Activated CD4-positive, alpha-beta T cell treated with anti-CD3 and anti-CD28 coated beads, Interleukin-10, Interleukin-2, amounts not matched to agents 100 ng/mL and 50 ng/mL, durations not matched to agents 16 hours and 8 hours (primary cell): ENCODE measurements around the gene C16orf54.
"Not testable (repeated sequence)": the region's sequence is repeated elsewhere in the genome, so short reads cannot be mapped to it uniquely, and the experiment has no call there.

Source experiments
- DNase-seq: peaks from one replicate; pipeline ENCODE4 v3.0.0-alpha.2; 2020

C16orf54 gene, protein sequence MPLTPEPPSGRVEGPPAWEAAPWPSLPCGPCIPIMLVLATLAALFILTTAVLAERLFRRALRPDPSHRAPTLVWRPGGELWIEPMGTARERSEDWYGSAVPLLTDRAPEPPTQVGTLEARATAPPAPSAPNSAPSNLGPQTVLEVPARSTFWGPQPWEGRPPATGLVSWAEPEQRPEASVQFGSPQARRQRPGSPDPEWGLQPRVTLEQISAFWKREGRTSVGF

DNA sequence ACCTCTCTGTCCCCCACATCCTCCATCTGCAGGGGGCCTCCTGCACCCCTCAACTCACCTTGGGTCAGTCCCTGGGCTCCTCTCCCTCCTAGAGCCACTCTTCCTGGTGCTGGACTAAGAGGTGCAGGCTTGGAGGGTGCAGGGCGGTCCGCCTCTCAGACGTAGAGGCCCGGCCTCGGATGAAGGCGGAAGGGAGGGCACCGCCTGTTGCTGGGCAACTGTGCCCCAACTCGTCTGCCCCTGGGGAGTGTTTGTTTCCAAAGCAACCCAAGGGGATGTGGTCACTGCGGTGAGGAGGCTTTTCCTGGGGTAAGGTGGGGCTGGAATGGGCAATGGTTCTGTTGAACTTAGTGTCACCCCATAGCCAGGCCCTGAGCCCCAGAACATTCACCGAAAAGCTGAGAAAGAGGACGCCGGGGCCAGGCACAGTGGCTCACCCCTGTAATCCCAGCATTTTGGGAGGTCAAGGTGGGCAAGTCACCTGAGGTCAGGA, at the start of gene C16orf54:
Gene C16orf54, minus strand, starts transcription at position 138 of the 493 bp plus-strand sequence. CDS start 1,039 bp downstream, outside the sequence.
- peak; percentile 95 for DNase-seq

DNA sequence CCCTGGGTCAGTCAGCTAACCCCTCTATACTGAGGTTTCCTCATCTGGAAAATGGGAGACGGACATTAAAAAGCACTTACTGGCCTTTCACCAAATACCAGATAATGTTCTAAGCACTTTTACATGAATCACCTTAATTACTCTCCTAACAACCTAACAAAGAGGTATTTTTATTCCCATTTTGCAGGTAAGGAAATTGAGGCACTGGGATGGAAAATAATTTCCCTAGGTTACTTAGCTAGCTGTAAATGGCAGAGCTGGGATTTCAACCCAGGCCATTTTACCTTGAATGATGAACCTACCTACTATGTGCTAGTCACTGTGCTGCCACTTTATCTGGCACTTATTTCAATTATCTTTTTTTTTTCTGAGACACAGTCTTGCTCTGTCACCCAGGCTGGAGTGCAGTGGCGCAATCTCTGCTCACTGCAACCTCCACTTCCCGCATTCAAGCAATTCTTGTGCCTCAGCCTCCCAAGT, 48.5 kb upstream of the C16orf54 start:
- no peak for DNase-seq

DNA sequence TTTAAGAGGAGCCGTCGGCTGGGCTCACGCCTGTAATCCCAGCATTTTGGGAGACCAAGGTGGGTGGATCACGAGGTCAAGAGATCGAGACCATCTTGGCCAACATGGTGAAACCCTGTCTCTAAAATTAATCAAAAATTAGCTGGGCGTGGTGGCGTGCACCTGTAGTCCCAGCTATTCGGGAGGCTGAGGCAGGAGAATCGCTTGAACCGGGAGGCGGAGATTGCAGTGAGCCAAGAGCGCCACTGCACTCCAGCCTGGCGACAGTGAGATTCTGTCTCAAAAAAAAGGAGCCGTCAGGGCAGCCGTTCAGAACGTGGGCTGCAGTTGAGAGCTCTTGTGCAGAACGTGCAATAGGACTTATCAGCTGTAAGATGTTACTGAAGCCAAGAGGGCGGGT, 47.4 kb upstream of the C16orf54 start:
- not testable (repeated sequence) for DNase-seq

DNA sequence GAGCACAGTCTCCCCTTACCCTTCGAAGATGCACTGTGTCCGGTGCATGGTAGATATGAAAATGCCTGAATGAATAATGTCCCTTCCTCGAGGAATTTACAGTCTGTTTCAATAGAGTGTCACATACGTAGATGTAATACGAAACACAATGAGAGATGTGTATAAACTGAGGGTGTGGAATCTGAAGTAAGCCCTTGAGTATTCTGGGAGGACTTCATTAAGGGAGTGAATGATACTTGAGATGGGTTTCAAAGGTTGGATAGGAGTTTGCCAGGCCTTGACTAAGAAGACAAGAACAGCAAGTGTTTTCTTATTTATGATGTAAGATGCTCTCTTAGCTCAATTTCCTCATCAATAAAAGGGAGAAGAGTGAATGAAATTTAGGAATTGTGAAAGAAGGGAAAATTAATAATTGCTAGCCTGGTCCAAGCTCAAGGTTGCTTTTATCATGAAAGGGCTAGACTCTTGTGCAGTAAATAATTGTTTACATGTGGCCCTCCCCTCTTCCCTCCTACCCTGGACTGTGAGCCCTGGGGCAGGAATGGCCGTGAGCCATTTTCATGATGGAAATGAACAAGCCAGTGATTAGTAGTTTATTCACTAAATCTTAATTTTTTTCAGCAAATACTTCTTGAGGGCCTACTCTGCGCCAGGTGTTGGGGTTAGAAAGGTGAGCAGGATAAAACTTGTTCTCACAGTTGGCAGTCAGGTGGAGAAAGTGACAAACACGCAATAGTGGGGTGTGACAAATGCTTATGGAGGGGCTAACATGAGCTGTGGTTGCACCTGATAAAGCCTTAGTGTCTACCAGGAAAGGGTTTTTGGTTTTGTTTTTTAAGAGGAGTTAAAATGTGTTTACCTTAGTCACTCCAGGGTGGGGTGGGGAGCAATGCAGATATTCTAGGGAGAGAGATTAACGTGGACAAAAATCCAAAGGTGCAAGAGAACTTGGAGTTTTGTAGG, 46.3 kb upstream of the C16orf54 start:
- DNase-seq = no peak

DNA sequence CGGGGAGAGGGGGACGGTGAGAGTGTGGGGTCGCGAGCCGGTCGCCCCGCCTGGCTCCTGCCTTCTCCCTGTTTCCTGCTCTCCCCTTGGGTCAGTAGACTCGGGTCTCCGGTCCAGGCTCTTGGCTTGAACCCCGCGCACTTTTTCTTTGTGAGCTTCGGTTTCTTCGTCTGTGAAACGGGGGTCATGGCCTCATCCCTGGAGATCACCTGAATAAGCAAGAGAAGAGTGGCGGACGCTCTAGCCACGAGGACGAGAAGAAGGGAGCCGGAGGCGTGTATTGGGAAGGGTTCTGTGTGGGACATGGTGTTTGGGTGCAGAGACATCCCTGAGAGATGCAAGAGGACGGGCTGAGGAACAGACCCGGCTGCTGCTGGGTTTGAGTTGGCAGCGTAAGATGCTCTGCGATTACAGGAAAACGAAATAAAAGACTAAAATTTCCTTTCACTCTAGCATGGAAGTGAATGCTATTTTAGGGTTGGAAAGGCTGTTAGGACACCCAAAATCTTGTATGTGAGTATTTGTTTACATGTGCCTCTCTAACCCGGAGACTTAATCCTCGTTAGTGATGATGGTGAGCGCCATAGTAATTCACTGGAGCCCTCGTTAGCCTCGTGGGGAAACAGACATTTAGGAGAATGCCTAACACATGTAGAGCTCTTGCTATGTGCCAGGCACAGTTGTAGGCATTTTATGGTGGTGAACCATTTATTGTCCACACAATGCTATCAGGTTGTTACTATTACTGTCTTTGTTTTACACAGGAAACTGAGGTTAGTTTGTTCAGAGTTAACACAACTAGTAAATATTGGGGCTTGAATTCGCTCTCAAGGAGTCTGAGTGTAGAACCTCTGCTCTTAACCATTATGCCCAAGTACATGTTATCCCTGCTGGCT, 45.4 kb upstream of the C16orf54 start:
- DNase-seq = peak; percentile 31

DNA sequence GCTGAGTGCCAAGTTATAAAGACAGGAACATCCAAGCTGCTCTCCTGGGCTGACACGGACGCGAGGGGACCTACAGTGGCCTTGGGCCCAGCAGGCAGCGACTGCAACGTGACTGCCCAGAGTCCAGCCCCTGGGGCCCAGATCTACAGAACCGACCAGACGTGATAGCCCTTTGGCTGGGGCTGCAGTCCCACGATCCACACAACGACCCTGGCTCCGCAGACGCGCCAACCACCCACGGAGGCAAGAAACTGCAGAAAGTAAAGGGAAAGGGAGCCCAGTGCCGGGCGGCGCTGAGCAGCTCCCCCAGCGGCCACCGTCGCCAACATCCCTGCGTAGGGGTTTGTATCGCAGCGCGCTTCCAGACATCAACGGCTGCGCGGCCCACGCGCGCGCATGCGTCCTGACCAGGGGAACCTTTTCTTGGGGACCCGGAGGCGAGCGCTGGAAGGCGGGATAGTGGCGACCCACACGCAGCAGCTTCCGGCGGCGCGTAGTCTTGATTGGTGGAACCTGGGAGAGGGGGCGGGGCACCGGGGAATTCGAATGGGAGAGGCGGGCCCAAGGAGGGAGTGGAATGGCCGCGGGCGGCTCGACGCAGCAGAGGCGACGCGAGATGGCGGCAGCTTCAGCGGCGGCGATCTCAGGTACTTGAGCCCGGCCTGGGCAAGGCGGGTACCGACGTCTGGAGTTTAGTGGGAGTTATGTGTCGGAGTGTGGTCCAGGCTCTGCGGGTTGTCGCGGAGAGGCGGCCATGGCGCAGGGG, 44.6 kb upstream of the C16orf54 start, which contains the start of gene KIF22:
Gene KIF22, plus strand, starts transcription at position 569 of the 766 bp plus-strand sequence. Its CDS starts 9 bp downstream, at position 578.
- DNase-seq = peak; percentile 100

DNA sequence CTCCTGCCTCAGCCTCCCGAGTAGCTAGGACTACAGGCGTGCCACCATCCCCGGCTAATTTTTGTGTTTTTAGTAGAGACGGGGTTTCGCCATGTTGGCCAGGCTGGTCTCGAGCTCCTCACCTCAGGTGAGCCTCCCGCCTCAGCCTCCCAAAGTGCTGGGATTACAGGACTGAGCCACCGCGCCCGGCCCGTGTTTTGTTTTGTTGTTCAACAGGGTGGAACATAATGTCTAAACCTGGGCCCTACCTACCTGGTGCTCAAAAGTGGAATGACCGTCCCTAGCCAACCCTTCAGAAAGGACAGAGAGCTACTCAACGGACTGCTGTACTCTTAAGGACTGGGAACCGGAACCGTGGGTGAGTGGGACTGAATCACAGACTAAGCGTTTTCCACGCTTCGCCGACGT, 44.0 kb upstream of the C16orf54 start:
- DNase-seq = no peak

DNA sequence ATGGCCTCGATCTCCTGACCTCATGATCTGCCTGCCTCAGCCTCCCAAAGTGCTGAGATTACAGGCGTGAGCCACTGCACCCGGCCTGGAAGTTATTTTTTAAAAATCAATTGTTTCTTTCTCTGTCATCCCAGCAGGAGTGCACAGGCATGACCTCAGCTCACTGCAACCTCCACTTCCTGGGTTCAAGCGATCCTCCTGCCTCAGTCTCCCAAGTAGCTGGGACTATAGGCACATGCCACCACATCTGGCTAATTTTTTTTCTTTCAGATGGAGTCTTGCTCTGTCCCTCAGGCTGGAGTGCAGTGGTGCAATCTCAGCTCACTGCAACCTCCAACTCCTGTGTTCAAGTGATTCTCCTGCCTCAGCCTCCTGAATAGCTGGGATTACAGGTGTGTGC, 41.4 kb upstream of the C16orf54 start:
- not testable (repeated sequence) for DNase-seq

DNA sequence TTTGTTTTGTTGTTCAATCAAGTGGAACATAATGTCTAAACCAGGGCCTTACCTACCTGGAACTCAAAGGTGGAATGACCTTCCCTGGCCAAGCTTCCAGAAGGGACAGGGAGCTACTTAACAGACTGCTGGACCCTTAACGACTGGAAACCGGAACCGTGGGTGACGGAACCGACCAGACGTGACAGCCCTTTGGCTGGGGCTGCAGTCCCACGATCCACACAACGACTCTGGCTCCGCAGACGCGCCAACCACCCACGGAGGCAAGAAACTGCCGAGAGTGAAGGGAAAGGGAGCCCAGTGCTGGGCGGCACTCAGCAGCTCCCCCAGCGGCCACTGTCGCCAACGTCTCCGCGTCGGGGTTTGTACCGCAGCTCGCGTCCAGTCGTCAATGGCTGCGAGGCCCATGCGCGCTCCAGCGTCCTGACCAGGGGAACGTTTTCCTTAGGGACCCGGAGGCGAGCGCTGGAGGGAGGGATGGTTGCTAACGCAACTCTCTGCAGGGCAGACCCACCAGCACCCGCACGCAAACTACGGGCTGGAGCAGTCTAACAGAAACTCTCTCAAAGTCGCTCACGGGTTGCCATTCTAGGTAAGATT, 39.2 kb upstream of the C16orf54 start:
- DNase-seq = peak; percentile 79

DNA sequence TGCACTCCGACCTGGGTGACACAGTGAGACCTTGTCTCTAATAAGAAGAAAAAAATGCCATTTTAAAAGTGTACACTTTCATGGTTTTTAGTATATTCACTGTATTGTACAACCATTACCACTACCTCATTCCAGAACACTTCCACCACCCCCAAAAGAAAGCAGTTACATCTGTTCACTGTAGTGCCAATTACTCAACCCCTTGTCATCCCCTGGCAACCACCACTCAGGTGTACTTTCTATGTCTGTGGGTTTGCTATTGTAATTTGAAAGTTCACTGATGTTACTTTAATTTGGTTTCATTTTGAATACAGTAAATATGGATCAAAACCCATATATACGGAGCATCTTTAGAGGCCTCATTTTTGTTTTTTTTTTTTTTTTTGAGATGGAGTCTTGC, 38.4 kb upstream of the C16orf54 start:
- DNase-seq = peak; percentile 57

DNA sequence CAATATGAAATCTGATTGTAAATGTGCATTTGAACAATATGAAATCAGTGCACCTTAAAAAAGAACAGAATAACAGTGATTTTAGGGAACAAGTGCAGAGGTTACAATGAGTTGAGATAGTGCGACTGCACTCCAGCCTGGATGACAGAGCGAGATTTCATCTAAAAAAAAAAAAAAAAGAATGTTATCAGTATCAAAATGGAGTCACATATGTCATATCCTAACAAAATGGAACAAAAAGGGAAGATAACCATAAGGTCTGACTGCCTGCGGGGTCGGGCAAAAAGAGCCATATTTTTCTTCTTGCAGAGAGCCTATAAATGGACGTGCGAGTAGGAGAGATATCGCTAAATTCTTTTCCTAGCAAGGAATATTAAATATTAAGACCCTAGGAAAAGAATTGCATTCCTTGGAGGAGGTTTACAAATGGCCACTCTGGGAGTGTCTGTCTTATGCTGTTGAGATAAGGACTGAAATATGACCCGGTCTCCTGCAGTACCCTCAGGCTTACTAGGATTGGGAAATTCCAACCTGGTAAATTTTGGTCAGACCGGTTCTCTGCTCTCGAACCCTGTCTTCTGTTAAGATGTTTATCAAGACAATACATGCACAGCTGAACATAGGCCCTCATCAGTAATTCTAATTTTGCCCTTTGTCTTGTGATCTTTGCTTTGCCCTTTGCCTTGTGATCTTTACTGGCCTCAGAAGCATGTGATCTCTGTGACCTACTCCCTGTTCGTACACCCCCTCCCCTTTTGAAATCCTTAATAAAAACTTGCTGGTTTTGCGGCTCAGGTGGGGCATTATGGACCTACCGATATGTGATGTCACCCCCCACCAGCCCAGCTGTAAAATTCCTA, 37.5 kb upstream of the C16orf54 start:
- DNase-seq = not testable (repeated sequence)

DNA sequence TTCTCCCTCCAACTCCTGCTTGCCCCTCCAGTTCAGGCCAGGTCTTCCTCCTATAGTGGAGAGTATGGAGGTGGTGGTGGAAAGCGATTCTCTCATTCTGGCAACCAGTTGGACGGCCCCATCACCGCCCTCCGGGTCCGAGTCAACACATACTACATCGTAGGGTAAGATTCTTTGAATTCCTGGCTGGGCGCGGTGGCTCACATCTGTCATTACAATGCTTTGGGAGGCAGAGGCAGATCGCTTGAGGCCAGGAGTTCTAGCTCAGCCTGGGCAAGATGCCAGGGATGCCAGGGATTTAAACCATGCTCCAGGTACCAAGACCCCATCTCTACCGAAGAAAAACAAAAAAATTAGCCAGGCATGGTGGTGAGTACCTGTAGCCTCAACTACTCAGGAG, 33.7 kb upstream of the C16orf54 start:
- no peak for DNase-seq

DNA sequence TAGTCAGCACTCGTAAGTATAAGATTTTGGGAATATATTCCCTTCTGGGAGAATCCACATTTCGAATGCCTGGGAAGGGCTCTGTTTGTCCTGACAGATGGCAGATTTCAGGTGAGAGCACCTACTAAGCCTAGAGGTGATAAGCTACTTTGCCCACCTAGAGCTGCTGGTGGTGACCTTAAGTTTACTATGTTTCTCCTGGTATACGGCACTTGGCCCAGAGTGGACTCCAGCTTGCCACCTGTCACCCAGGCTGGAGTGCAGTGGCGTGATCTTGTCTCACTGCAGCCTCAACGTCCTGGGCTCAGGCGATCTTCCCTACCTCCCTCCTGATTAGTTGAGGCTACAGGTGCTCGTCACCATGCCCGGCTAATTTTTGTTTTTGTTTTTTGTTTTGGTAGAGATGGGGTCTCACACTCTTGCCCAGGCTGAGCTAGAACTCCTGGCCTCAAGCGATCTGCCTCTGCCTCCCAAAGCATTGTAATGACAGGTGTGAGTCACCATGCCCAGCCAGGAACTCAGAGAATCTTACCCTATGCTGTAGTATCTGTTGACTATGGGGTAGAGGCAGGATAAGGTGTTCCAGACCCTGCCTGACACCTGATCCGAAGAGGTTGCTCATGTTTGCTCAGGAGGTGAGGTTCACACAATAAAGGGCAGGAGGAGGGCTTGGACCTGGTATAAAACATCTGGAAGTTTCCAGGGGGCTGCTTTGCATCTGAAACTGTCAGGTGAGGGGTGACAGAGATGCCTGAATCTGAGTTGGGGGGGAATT, 32.0 kb upstream of the C16orf54 start, which contains the start of gene ZG16:
Gene ZG16, plus strand, starts transcription at position 681 of the 775 bp plus-strand sequence. CDS start 1,011 bp downstream, outside the sequence.
- no peak for DNase-seq

DNA sequence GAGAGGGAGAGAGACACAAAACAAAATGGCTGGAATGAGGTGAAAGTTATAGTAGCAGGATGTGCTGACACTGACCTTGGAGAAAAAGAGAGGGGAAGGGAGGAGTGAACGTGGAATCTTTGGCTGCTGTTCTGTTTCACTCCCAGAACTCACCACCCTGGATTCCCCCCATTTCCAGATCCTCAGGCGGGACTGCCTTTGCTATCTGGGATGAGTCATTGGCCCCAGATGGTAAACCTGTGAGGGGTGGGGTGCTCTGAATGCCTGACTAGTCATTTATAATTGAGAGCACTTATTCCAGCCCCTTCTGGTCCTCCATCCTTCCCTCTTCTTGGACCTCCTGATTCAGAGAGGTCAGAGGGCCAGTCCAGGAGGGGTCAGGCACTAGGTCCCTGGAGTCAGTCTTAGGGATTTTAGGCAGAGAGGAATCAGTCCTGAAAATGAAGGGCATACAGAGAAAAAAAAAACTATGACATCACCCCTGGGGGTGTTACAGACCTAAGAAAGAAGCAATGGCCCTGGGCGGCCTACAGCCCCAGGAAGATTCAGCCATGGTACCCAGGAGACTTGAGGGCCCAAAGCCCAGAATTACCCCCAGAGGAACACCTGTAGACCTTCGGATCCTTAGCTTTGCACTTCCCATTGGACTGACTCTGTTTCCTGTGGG, 30.1 kb upstream of the C16orf54 start:
- DNase-seq = no peak

DNA sequence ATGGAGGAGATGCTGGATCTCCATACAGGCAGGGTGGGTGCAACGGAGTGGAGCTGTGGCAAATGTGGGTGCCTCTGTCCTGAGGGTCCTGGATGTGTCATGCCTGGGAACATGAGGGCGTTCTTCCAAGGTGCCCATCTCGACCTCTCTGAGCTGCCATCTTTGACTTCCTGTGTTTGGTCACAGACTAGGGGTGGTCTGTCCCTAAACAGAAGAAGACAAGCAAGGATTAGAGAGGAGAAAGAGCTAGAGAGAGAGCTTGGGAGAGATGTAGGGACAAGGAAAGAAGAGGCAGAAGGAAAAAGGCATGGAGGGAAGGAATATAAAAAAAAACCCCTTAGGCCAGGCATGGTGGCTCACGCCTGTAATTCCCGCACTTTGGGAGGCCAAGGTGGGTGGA, 28.9 kb upstream of the C16orf54 start:
- DNase-seq = no peak

DNA sequence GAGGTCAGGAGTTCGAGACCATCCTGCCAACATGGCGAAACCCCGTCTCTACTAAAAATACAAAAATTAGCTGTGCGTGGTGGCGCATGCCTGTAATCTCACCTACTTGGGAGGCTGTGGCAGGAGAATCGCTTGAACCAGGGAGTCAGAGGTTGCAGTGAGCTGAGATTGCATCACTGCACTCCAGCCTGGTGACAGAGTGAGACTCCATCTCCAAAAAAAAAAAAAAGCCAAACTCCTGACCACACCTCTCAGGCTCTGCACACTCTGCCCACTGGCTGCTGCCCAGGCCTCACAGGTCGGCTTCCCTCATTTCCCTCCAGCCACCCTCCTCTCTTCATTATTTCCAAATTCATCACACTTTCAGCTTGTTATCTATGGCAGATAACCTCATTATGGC, 26.5 kb upstream of the C16orf54 start:
- DNase-seq = not testable (repeated sequence)

DNA sequence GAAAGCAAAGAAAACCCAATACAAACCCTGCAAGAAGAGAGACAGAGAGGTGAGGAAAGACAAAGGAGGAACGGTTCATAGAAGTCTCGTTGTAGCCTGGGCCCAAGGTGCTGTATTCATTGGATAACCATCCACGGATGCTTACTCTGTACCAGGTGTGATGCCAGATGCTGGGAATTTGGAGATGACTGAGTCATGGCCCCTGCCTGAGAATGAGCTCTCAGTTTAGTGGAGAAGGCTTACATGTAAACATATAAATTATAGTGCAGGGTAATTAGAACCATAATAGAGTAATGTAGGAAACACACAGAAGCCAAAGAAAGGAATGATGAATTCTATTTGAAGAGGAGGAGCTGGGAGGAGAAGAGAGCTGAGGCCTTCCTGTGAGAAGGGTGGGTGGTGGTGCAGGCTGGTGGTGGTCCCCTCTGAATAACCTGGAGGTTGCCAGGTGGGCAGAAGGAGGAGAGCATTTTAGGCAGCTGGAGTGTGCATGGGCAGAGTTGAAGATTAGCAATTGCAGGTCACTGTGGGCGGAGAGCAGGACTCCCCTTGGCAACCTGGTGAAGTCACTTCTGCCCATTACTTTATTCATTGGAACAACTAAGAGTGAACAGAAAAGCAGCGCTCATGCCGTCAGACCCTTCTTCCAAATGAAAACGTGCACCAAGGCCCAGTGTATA, 24.6 kb upstream of the C16orf54 start:
- no peak for DNase-seq

DNA sequence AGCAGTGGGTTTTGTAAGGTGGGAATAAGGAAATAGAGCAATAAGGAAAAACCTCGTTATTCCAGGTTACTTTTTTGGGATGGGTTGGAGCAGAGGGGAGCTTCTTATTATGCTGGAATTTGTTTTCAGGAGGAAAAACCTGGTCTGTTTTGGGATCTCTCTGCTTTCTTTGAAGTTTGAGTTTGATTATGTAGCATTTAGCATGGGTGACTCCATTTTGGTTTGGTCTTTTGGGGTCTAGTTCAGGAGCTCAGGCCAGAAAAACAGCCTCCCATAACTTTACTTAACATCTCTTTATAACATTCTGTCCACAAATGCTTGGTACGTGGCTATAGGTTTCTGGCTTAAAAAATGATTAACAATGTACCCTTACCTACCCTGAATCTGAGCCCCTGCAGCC, 23.7 kb upstream of the C16orf54 start:
- no peak for DNase-seq
